ENCODE data around the gene SZT2. TPM values are rescaled to one million over a fixed set of nuclear protein-coding genes. Genes with fewer than 3 reads are reported as not detected.
A peak's percentile ranks its signal among the peaks of the same experiment; 100 is the strongest.

SZT2 gene
- 20.4 TPM for polyA plus RNA-seq (2013)

GRCh38 chr1:43389326-43390313, at the start of gene SZT2, which contains the start of gene MED8:
Gene SZT2, plus strand, starts transcription at chr1:43389899. Its CDS starts 70 bp downstream, at chr1:43389969.
Gene MED8, minus strand, starts transcription at chr1:43389800. Its CDS starts 36 bp downstream, at chr1:43389764.
- under 1% methylated on average over 61 of the region's 65 CpGs for WGBS (ENCODE audit: insufficient coverage)
- Histone ChIP-seq H3K27me3 (replicated peaks in 2 of 5; ENCODE audit: control insufficient read depth in 4 of 5, insufficient read depth in 5 of 5, low read length in 4 of 5) (no peaks in the 10 kb centered on the region), H3K36me3 (ENCODE audit: control insufficient read depth in 4 of 4, insufficient read depth in 4 of 4, low read length in 3 of 4) (peaks cover 15 to 40% (median 30%) of the 10 kb centered on the region in 4 experiments), H3K4me3 (ENCODE audit: control insufficient read depth in 1 of 7, extremely low read depth in 1 of 7, insufficient read depth in 4 of 7, low read depth in 2 of 7, low read length in 6 of 7) (peak within 1 kb of the TSS; percentile 59 to 98 (median 91)), H3K27ac (ENCODE audit: insufficient read depth in 1 of 2, low read depth in 1 of 2, low read length in 2 of 2, poor library complexity in 1 of 2, severe bottlenecking in 2 of 2) (peak within 1 kb of the TSS; percentile 79 to 92), H3K9me3 (ENCODE audit: control extremely low read depth in 1 of 5, control insufficient read depth in 4 of 5, insufficient read depth in 2 of 5, low read depth in 1 of 5, low read length in 4 of 5) (no peaks in the 10 kb centered on the region), H3K4me1 (ENCODE audit: control extremely low read depth in 1 of 4, control insufficient read depth in 4 of 4, insufficient read depth in 4 of 4, low read length in 3 of 4) (peaks cover 13 to 21% (median 19%) of the 10 kb centered on the region in 4 experiments)
- ChIA-PET POLR2A (interaction anchor here (0.7 to 2.0 kb wide), 3 partner anchors 11 to 118 kb away, joined by 3 to 5 read pairs (median 3); partner anchors contain the start of gene ELOVL1), CTCF (interaction anchor here (0.6 to 2.0 kb wide), 9 partner anchors 21 to 163 kb away, joined by 3 to 7 read pairs (median 4); partner anchors contain the start of gene ELOVL1)
- peak; percentile 85 to 90 (median 87) for DNase-seq

DNA sequence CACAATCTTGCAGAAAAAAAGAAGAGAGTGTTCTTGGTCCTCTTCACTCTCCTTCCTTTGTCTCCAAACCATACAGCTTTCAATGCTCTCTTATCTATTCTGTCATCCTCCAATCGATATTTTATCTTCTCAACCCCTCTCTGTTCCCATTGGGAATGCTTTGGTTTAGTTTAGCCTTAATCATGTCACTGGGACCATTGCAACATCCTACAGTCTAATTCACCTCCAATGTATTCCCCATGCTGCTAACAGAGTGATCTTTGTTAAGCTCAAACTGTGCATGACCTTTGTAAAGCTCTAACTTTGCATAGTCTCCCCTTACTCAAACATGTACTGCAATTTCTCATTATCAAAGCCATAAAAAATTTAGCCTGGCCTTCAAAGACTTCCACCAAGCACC, 49.1 kb upstream of the SZT2 start:
- Histone ChIP-seq H3K36me3 (ENCODE audit: control insufficient read depth in 4 of 4, insufficient read depth in 4 of 4, low read length in 3 of 4) (peaks cover 0 to 34% (median 16%) of the 10 kb centered on the region in 4 experiments), H3K4me3 (ENCODE audit: control insufficient read depth in 1 of 7, extremely low read depth in 1 of 7, insufficient read depth in 4 of 7, low read depth in 2 of 7, low read length in 6 of 7) (no peak overlapping the region), H3K27ac (ENCODE audit: insufficient read depth in 1 of 2, low read depth in 1 of 2, low read length in 2 of 2, poor library complexity in 1 of 2, severe bottlenecking in 2 of 2) (no peak overlapping the region), H3K9me3 (ENCODE audit: control extremely low read depth in 1 of 5, control insufficient read depth in 4 of 5, insufficient read depth in 2 of 5, low read depth in 1 of 5, low read length in 4 of 5) (no peaks in the 10 kb centered on the region), H3K4me1 (ENCODE audit: control extremely low read depth in 1 of 4, control insufficient read depth in 4 of 4, insufficient read depth in 4 of 4, low read length in 3 of 4) (peaks cover 3 to 44% (median 28%) of the 10 kb centered on the region in 4 experiments), H3K27me3 (replicated peaks in 2 of 5; ENCODE audit: control insufficient read depth in 4 of 5, insufficient read depth in 5 of 5, low read length in 4 of 5) (no peaks in the 10 kb centered on the region)
- DNase-seq: no peak
- ChIA-PET CTCF (interaction anchor here (1.7 kb wide), 1 partner anchor 101 kb away, joined by 8 read pairs; no protein-coding TSS in a partner anchor), POLR2A (no interaction called here)
- WGBS (ENCODE audit: insufficient coverage): 100% methylated on average over 1 of the region's 1 CpG

GRCh38 chr1:43344267-43344850, 45.3 kb upstream of the SZT2 start:
- ChIA-PET POLR2A (no interaction called here), CTCF (interaction anchor here (0.7 kb wide), 2 partner anchors 13 to 56 kb away, joined by 3 read pairs; no protein-coding TSS in a partner anchor)
- no peaks in the 10 kb centered on the region for H3K27me3 ChIP-seq (replicated peaks in 2 of 5; ENCODE audit: control insufficient read depth in 4 of 5, insufficient read depth in 5 of 5, low read length in 4 of 5)
- H3K4me3 ChIP-seq (ENCODE audit: control insufficient read depth in 1 of 7, extremely low read depth in 1 of 7, insufficient read depth in 4 of 7, low read depth in 2 of 7, low read length in 6 of 7): no peak overlapping the region
- H3K9me3 ChIP-seq (ENCODE audit: control extremely low read depth in 1 of 5, control insufficient read depth in 4 of 5, insufficient read depth in 2 of 5, low read depth in 1 of 5, low read length in 4 of 5): no peaks in the 10 kb centered on the region
- peak in 1 of 3 donors; percentile 26 for DNase-seq
- whole genome bisulfite sequencing (ENCODE audit: insufficient coverage): 75% methylated on average over 4 of the region's 4 CpGs
- peaks cover 6 to 67% (median 18%) of the 10 kb centered on the region in 4 experiments for H3K36me3 ChIP-seq (ENCODE audit: control insufficient read depth in 4 of 4, insufficient read depth in 4 of 4, low read length in 3 of 4)
- H3K4me1 ChIP-seq (ENCODE audit: control extremely low read depth in 1 of 4, control insufficient read depth in 4 of 4, insufficient read depth in 4 of 4, low read length in 3 of 4): peaks cover 0 to 19% (median 5%) of the 10 kb centered on the region in 4 experiments
- no peak overlapping the region for H3K27ac ChIP-seq (ENCODE audit: insufficient read depth in 1 of 2, low read depth in 1 of 2, low read length in 2 of 2, poor library complexity in 1 of 2, severe bottlenecking in 2 of 2)

DNA sequence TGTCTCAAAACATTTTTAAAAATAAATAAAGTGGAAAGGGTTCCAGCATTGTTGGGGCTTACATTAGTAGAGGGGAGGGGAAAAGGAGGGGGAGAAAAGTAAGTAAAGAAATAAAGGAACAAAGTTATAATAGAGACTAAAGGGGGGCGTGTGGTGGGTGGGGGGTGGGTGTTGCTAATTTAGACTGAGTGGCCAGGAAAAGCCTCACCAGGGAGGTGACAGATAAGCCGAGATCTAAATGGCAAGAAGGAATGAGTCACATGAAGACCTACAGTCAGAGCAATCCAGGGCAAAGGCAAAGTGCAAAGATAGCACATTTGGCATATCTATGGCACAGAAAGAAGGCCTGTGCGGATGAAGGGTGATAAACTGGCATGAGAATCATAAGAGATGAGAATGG, 44.6 kb upstream of the SZT2 start:
- WGBS (ENCODE audit: insufficient coverage): 42% methylated on average over 3 of the region's 3 CpGs

GRCh38 chr1:43346636-43347035, 43.1 kb upstream of the SZT2 start:
- H3K4me1 ChIP-seq (ENCODE audit: control extremely low read depth in 1 of 4, control insufficient read depth in 4 of 4, insufficient read depth in 4 of 4, low read length in 3 of 4): peaks cover 0 to 16% (median 4%) of the 10 kb centered on the region in 4 experiments
- H3K27me3 ChIP-seq (replicated peaks in 2 of 5; ENCODE audit: control insufficient read depth in 4 of 5, insufficient read depth in 5 of 5, low read length in 4 of 5): no peaks in the 10 kb centered on the region
- peaks cover 6 to 63% (median 9%) of the 10 kb centered on the region in 4 experiments for H3K36me3 ChIP-seq (ENCODE audit: control insufficient read depth in 4 of 4, insufficient read depth in 4 of 4, low read length in 3 of 4)
- H3K9me3 ChIP-seq (ENCODE audit: control extremely low read depth in 1 of 5, control insufficient read depth in 4 of 5, insufficient read depth in 2 of 5, low read depth in 1 of 5, low read length in 4 of 5): no peaks in the 10 kb centered on the region
- WGBS (ENCODE audit: insufficient coverage): 96% methylated on average over 4 of the region's 5 CpGs
- H3K27ac ChIP-seq (ENCODE audit: insufficient read depth in 1 of 2, low read depth in 1 of 2, low read length in 2 of 2, poor library complexity in 1 of 2, severe bottlenecking in 2 of 2): no peak overlapping the region
- POLR2A ChIA-PET: interaction anchor here (1.1 kb wide), 1 partner anchor 12 kb away, joined by 3 read pairs; the partner anchor contains the start of gene CDC20
- CTCF ChIA-PET: interaction anchor here (1.2 kb wide), 1 partner anchor 12 kb away, joined by 5 read pairs; the partner anchor contains the start of gene CDC20
- H3K4me3 ChIP-seq (ENCODE audit: control insufficient read depth in 1 of 7, extremely low read depth in 1 of 7, insufficient read depth in 4 of 7, low read depth in 2 of 7, low read length in 6 of 7): no peak overlapping the region
- DNase-seq: no peak

More for the DNA sequence above, 44.6 kb upstream of the SZT2 start:
- Histone ChIP-seq H3K36me3 (ENCODE audit: control insufficient read depth in 4 of 4, insufficient read depth in 4 of 4, low read length in 3 of 4) (peaks cover 6 to 71% (median 14%) of the 10 kb centered on the region in 4 experiments), H3K9me3 (ENCODE audit: control extremely low read depth in 1 of 5, control insufficient read depth in 4 of 5, insufficient read depth in 2 of 5, low read depth in 1 of 5, low read length in 4 of 5) (no peaks in the 10 kb centered on the region), H3K27ac (ENCODE audit: insufficient read depth in 1 of 2, low read depth in 1 of 2, low read length in 2 of 2, poor library complexity in 1 of 2, severe bottlenecking in 2 of 2) (no peak overlapping the region), H3K4me3 (ENCODE audit: control insufficient read depth in 1 of 7, extremely low read depth in 1 of 7, insufficient read depth in 4 of 7, low read depth in 2 of 7, low read length in 6 of 7) (no peak overlapping the region), H3K27me3 (replicated peaks in 2 of 5; ENCODE audit: control insufficient read depth in 4 of 5, insufficient read depth in 5 of 5, low read length in 4 of 5) (no peaks in the 10 kb centered on the region), H3K4me1 (ENCODE audit: control extremely low read depth in 1 of 4, control insufficient read depth in 4 of 4, insufficient read depth in 4 of 4, low read length in 3 of 4) (peaks cover 0 to 13% (median 4%) of the 10 kb centered on the region in 4 experiments)
- peak; percentile 67 to 88 (median 83) for DNase-seq
- CTCF ChIA-PET: no interaction called here
- POLR2A ChIA-PET: no interaction called here

DNA sequence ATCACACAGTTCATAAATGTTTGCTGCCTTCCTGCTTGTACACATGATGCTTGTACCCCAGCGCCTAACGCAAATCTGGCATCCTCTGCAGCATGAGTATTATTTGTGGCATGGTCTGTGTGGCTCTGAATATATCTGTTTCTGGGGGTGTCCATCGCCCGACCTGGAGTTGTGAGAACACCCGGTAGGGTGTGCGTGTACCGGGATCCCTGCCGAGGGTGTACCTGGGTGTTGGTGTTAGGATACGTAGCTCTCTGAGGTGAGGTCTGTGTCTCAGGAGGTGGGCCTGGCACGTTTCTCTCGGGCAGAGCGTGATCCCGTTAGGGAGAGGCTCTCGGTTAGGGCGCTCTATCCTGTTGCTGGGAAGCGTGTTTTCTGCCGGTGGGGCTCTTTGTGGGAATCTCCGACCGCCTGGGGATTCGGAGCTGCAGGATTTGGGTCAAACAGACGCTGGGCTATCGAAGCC, 41.3 kb upstream of the SZT2 start:
- 94% methylated on average over 19 of the region's 22 CpGs for WGBS (ENCODE audit: insufficient coverage)
- Histone ChIP-seq H3K4me3 (ENCODE audit: control insufficient read depth in 1 of 7, extremely low read depth in 1 of 7, insufficient read depth in 4 of 7, low read depth in 2 of 7, low read length in 6 of 7) (peak overlapping the region in 1 of 7 experiments; percentile 57), H3K36me3 (ENCODE audit: control insufficient read depth in 4 of 4, insufficient read depth in 4 of 4, low read length in 3 of 4) (peaks cover 6 to 56% (median 7%) of the 10 kb centered on the region in 4 experiments), H3K27me3 (replicated peaks in 2 of 5; ENCODE audit: control insufficient read depth in 4 of 5, insufficient read depth in 5 of 5, low read length in 4 of 5) (no peaks in the 10 kb centered on the region), H3K9me3 (ENCODE audit: control extremely low read depth in 1 of 5, control insufficient read depth in 4 of 5, insufficient read depth in 2 of 5, low read depth in 1 of 5, low read length in 4 of 5) (no peaks in the 10 kb centered on the region), H3K4me1 (ENCODE audit: control extremely low read depth in 1 of 4, control insufficient read depth in 4 of 4, insufficient read depth in 4 of 4, low read length in 3 of 4) (peaks cover 0 to 16% (median 8%) of the 10 kb centered on the region in 4 experiments), H3K27ac (ENCODE audit: insufficient read depth in 1 of 2, low read depth in 1 of 2, low read length in 2 of 2, poor library complexity in 1 of 2, severe bottlenecking in 2 of 2) (no peak overlapping the region)
- no peak for DNase-seq
- CTCF ChIA-PET: interaction anchor here (1.6 kb wide), 1 partner anchor 110 kb away, joined by 3 read pairs; no protein-coding TSS in a partner anchor
- POLR2A ChIA-PET: no interaction called here

Data from common myeloid progenitor, CD34-positive (primary cell).